IMR-90 (cell line): ENCODE data around the gene TDRD7. TPM values are rescaled to one million over a fixed set of nuclear protein-coding genes. Genes with fewer than 3 reads are reported as not detected.

Source experiments
- ATAC-seq: fragments of 200-7000 bp; cut with Tn5 transposase; 2 replicates; pipeline ENCODE4 v1.9.1; 2020; ENCODE audit warnings: low read depth, mild to moderate bottlenecking, moderate library complexity
- BruUV-seq: library from RNA; stranded (reverse); fragments of 400-500 nt; replicated peaks from 2 replicates; lab custom pipeline; 2021; lab: Mats Ljungman, UMichigan
- CTCF ChIA-PET: fragments of 300-600 bp; formaldehyde crosslinking; extraction: SDS; loops from one replicate; lab custom pipeline; 2021; ENCODE audit warnings: antibody characterized with exemption; lab: Yijun Ruan, JAX
- POLR2A ChIA-PET: fragments of 300-600 bp; sonication (Branson Sonifier 250); formaldehyde crosslinking; loops from one replicate; lab custom pipeline; 2022; ENCODE audit warnings: antibody characterized with exemption; ENCODE audit not compliant: unreplicated experiment; lab: Charles Lee
- DNase-seq: peaks from one replicate; pipeline ENCODE4 v3.0.0; 2013
- H2AFZ ChIP-seq: replicated peaks from 2 replicates; pipeline ENCODE3; 2013; ENCODE audit warnings: low read length, mild to moderate bottlenecking; ENCODE audit not compliant: poor library complexity
- H2AK5ac ChIP-seq: 2 replicates; pipeline ENCODE4 v1.6.1; 2013; ENCODE audit warnings: low read depth, low read length, inconsistent platforms
- H2AK9ac ChIP-seq: replicated peaks from 2 replicates; pipeline ENCODE3; 2013; ENCODE audit warnings: mild to moderate bottlenecking, low read depth, low read length, moderate library complexity; ENCODE audit not compliant: poor library complexity
- H2BK120ac ChIP-seq: 2 replicates; pipeline ENCODE4 v1.6.1; 2013; ENCODE audit warnings: low read depth, low read length, inconsistent platforms
- H2BK15ac ChIP-seq: 3 replicates; pipeline ENCODE4 v1.6.1; 2013; ENCODE audit warnings: low read depth, low read length, inconsistent platforms
- H2BK20ac ChIP-seq: 2 replicates; pipeline ENCODE4 v1.6.1; 2013; ENCODE audit warnings: low read depth, mild to moderate bottlenecking, inconsistent platforms, low read length, moderate library complexity
- H2BK5ac ChIP-seq: 2 replicates; pipeline ENCODE4 v1.6.1; 2013; ENCODE audit warnings: mild to moderate bottlenecking, low read depth, low read length, inconsistent platforms; ENCODE audit not compliant: poor library complexity, severe bottlenecking
- H3K14ac ChIP-seq: replicated peaks from 2 replicates; pipeline ENCODE4 v1.6.1; 2013; ENCODE audit warnings: low read depth, low read length, inconsistent platforms
- H3K18ac ChIP-seq: 2 replicates; pipeline ENCODE4 v1.6.1; 2013; ENCODE audit warnings: low read depth, low read length, control low read depth
- H3K23ac ChIP-seq: 2 replicates; pipeline ENCODE4 v1.6.1; 2013; ENCODE audit warnings: low read depth, low read length, inconsistent platforms
- H3K27ac ChIP-seq: 2 replicates; pipeline ENCODE4 v1.5.1; 2013; ENCODE audit warnings: mild to moderate bottlenecking, control low read depth, low read length; ENCODE audit not compliant: insufficient read depth
- H3K27me3 ChIP-seq: 2 replicates; pipeline ENCODE4 v1.6.1; 2013; ENCODE audit warnings: low read length; ENCODE audit not compliant: control insufficient read depth, insufficient read depth
- H3K36me3 ChIP-seq: 2 replicates; pipeline ENCODE4 v1.6.1; 2013; ENCODE audit warnings: low read length, mixed read lengths; ENCODE audit not compliant: control insufficient read depth, insufficient read depth
- H3K4ac ChIP-seq: 2 replicates; pipeline ENCODE4 v1.6.1; 2013; ENCODE audit warnings: low read depth, low read length, inconsistent platforms
- H3K4me1 ChIP-seq: 2 replicates; pipeline ENCODE4 v1.6.1; 2013; ENCODE audit warnings: low read length, mixed read lengths; ENCODE audit not compliant: control insufficient read depth, insufficient read depth
- H3K4me2 ChIP-seq: 2 replicates; pipeline ENCODE4 v1.6.1; 2013; ENCODE audit warnings: low read depth, mild to moderate bottlenecking, control low read depth, low read length, moderate library complexity
- H3K4me3 ChIP-seq: 2 replicates; pipeline ENCODE4 v1.5.1; 2013; ENCODE audit warnings: low read depth, mild to moderate bottlenecking, control low read depth, low read length, moderate library complexity; ENCODE audit not compliant: insufficient read depth
- H3K56ac ChIP-seq: 2 replicates; pipeline ENCODE4 v1.6.1; 2013; ENCODE audit warnings: low read length, inconsistent platforms; ENCODE audit not compliant: insufficient read depth; ENCODE audit errors: extremely low read depth
- H3K79me1 ChIP-seq, 2 experiments: 2 replicates each; pipeline ENCODE4 v1.6.1; 2013; ENCODE audit warnings: low read length in 2 of 2, inconsistent platforms in 1 of 2, low read depth in 1 of 2
- H3K9ac ChIP-seq: 2 replicates; pipeline ENCODE4 v1.6.1; 2013; ENCODE audit warnings: low read depth, low read length, control low read depth
- H3K9me1 ChIP-seq: 2 replicates; pipeline ENCODE4 v1.6.1; 2013; ENCODE audit warnings: low read length, inconsistent platforms; ENCODE audit not compliant: insufficient read depth
- H3K9me3 ChIP-seq: 2 replicates; pipeline ENCODE4 v1.6.1; 2013; ENCODE audit warnings: low read length; ENCODE audit not compliant: control insufficient read depth, insufficient read depth
- H4K20me1 ChIP-seq: 2 replicates; pipeline ENCODE4 v1.6.1; 2013; ENCODE audit warnings: low read length, inconsistent platforms; ENCODE audit not compliant: insufficient read depth
- H4K5ac ChIP-seq: 2 replicates; pipeline ENCODE4 v1.6.1; 2013; ENCODE audit warnings: mild to moderate bottlenecking, low read depth, low read length, control low read depth
- H4K8ac ChIP-seq, 2 experiments: 2 replicates each; pipeline ENCODE4 v1.6.1; 2013; ENCODE audit warnings: low read depth in 2 of 2, low read length in 2 of 2, control low read depth in 1 of 2, inconsistent platforms in 1 of 2
- H4K91ac ChIP-seq: 2 replicates; pipeline ENCODE4 v1.6.1; 2013; ENCODE audit warnings: low read depth, low read length, inconsistent platforms; ENCODE audit not compliant: insufficient read depth
- BHLHE40 ChIP-seq: fragments of 150-350 bp; IDR thresholded peaks from 2 replicates; pipeline ENCODE4 v1.6.1; 2016; ENCODE audit warnings: mild to moderate bottlenecking, low read depth, low read length
- CEBPB ChIP-seq: IDR thresholded peaks from 2 replicates; pipeline ENCODE4 v1.6.1; 2012; ENCODE audit warnings: low read depth, low read length, improper control_type of control experiment
- FOS ChIP-seq: fragments of 150-350 bp; IDR thresholded peaks from 2 replicates; pipeline ENCODE4 v1.6.1; 2016; ENCODE audit warnings: low read depth, low read length
- MAFK ChIP-seq: IDR thresholded peaks from 2 replicates; pipeline ENCODE4 v1.6.1; 2012; ENCODE audit warnings: low read depth, low read length, improper control_type of control experiment
- MXI1 ChIP-seq: IDR thresholded peaks from 2 replicates; pipeline ENCODE4 v1.6.1; 2012; ENCODE audit warnings: low read depth, mild to moderate bottlenecking, low read length, moderate library complexity, borderline replicate concordance
- RAD21 ChIP-seq: IDR thresholded peaks from 2 replicates; pipeline ENCODE4 v1.6.1; 2012; ENCODE audit warnings: low read length, improper control_type of control experiment
- WGBS, 2 experiments: methylation state at CpG; one replicate each; pipeline versions ENCODE4 v1.1.5 to v1.1.7; 2013; ENCODE audit warnings: missing lambda C conversion rate in 2 of 2; ENCODE audit not compliant: insufficient read length in 1 of 2; ENCODE audit errors: extremely low coverage in 2 of 2; 5-methylcytosine and 5-hydroxymethylcytosine counted together
- dilution Hi-C: fragments of 300-500 bp; cut with HindIII; formaldehyde crosslinking; loops from one replicate; pipeline ENCODE4 v1.14.3; 2018; ENCODE audit warnings: low sequenced_read_pairs; ENCODE audit not compliant: unreplicated experiment
- in situ Hi-C: fragments of 300-500 bp; cut with MboI; formaldehyde crosslinking; loops from 3 replicates; pipeline ENCODE4 v1.14.3; 2019; ENCODE audit warnings: low sequenced_read_pairs, inconsistent platforms, mixed read lengths
- intact Hi-C: fragments of 100-400 bp; cut with micrococcal nuclease; formaldehyde crosslinking; loops from 2 replicates; pipeline ENCODE4 v1.10.0; 2022
- polyA plus RNA-seq, 3 experiments: library from polyadenylated mRNA; depleted of rRNA; stranded (reverse); fragments of >200 nt; gene quantifications; 2 replicates each; pipeline ENCODE4 v1.2.3, GENCODE V29; 2012; ENCODE audit warnings: low replicate concordance in 1 of 3
- total RNA-seq: library from RNA; depleted of rRNA; stranded (reverse); fragments of >200 nt; gene quantifications from 2 replicates; pipeline ENCODE4 v1.2.3, GENCODE V29; 2012
- TF ChIP-seq, protein P1 (sequence below): fragments of 150-350 bp; IDR thresholded peaks from 2 replicates; pipeline ENCODE4 v1.6.1; 2017; ENCODE audit warnings: mild to moderate bottlenecking, antibody characterized with exemption, low read length, low read depth

Gene TDRD7
- total and polyA plus RNA-seq, 2 of the 4 experiments (the other 2 are of a cell fraction), result 4.4 to 9.7 TPM

DNA sequence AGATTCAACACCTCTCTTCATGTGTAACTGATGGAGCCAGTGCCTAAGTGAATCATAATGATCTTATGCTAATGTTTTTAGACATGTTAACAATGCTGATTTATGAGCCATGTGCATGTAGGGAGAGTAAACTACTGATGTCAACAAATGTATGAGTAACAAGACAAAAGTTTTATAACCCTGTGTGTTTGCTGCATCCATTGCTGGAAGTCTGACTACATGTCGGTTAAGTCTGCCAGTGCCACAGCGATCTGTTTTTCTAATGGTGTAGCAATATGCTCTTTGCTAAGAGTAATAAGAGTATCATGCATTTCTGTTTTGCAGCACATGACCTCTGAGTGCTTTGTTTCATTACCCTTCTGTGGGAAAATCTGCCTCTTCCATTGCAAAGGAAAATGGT, 63.2 kb downstream of the TDRD7 start:
- Histone ChIP-seq H2BK15ac (no peak overlapping the region), H4K5ac (no peak overlapping the region), H4K8ac (no peak overlapping the region), H3K4ac (no peak overlapping the region), H2AK9ac (no peak overlapping the region), H2BK5ac (peak overlapping the region; percentile 89), H3K14ac (no peak overlapping the region), H3K79me1 (no peaks in the 10 kb centered on the region), H3K27me3 (no peaks in the 10 kb centered on the region), H4K20me1 (no peaks in the 10 kb centered on the region; the same call in 1 of the 2 replicates), H3K36me3 (no peaks in the 10 kb centered on the region; the same call in 1 of the 2 replicates), H3K9me3 (no peaks in the 10 kb centered on the region), H2BK20ac (no peak overlapping the region), H3K9ac (no peak overlapping the region), H4K91ac (no peak overlapping the region), H3K27ac (no peak overlapping the region), H3K56ac (no peak overlapping the region), H3K4me3 (no peak overlapping the region), H2AFZ (no peak overlapping the region), H3K4me1 (peaks cover 18% of the 10 kb centered on the region), H3K18ac (peak overlapping the region; percentile 79; the same call in 1 of the 2 replicates), H3K4me2 (peak overlapping the region; percentile 78; the same call in 1 of the 2 replicates), H3K23ac (no peak overlapping the region), H3K9me1 (no peaks in the 10 kb centered on the region; the same call in 1 of the 2 replicates), H2AK5ac (no peak overlapping the region), H2BK120ac (no peak overlapping the region)
- ATAC-seq (peak; percentile 82), DNase-seq (peak; percentile 89)
- intact Hi-C loops (no loop called here), in situ Hi-C loops (no loop called here), dilution Hi-C loops (no loop called here)
- WGBS, 2 experiments, result no CpG with 5 or more reads among the region's 2 CpGs
- BruUV-seq, result no TSS peak
- TF ChIP-seq RAD21 (no peak), CEBPB (peak; percentile 85), BHLHE40 (peak; percentile 69), FOS (peak; percentile 68; the same call in 1 of the 2 replicates), MAFK (no peak), MXI1 (peak; percentile 49; the same call in 1 of the 2 replicates)
- TF ChIP-seq, protein P1, sequence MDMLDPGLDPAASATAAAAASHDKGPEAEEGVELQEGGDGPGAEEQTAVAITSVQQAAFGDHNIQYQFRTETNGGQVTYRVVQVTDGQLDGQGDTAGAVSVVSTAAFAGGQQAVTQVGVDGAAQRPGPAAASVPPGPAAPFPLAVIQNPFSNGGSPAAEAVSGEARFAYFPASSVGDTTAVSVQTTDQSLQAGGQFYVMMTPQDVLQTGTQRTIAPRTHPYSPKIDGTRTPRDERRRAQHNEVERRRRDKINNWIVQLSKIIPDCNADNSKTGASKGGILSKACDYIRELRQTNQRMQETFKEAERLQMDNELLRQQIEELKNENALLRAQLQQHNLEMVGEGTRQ, result peak; percentile 79
- ChIA-PET CTCF (interaction anchor here (1.1 to 2.4 kb wide), 3 partner anchors 26 to 140 kb away, joined by 5 to 21 read pairs (median 10); partner anchors contain the start of gene TMOD1), POLR2A (no interaction called here)
